Omental fat pad (tissue), 4 donors: Measurements from ENCODE around the gene RGS6. TPM values are rescaled to one million over a fixed set of nuclear protein-coding genes. Genes with fewer than 3 reads are reported as not detected.

Experiments used
- ATAC-seq: fragments of 150-250 bp; one replicate; pipeline ENCODE4 v1.9.1; 2016; ENCODE audit warnings: mild to moderate bottlenecking, moderate library complexity; ENCODE audit not compliant: low FRiP score
- DNase-seq: peaks from one replicate; pipeline ENCODE4 v3.0.0-alpha.2; 2019; ENCODE audit warnings: low spot score
- total RNA-seq, 4 donors: library from RNA; depleted of rRNA; stranded (reverse); fragments of >200 nt; gene quantifications; one replicate each; pipeline ENCODE4 v1.1.0, GENCODE V29; 2016
- TF ChIP-seq, protein P1 (sequence below), 3 donors: fragments of 450-650 bp; IDR thresholded peaks; one replicate each; pipeline ENCODE4 v1.5.1; 2016 to 2017; ENCODE audit warnings: antibody characterized with exemption in 3 of 3, mild to moderate bottlenecking in 3 of 3, moderate library complexity in 2 of 3

The RGS6 gene
- total RNA-seq, 4 donors from 2014 or later: 5.2 to 27.3 (median 6.9) TPM

GRCh38 chr14:72182708-72183432 lies 250.6 kb downstream of the RGS6 start:
- ATAC-seq: no peak
- TF ChIP-seq, protein P1, sequence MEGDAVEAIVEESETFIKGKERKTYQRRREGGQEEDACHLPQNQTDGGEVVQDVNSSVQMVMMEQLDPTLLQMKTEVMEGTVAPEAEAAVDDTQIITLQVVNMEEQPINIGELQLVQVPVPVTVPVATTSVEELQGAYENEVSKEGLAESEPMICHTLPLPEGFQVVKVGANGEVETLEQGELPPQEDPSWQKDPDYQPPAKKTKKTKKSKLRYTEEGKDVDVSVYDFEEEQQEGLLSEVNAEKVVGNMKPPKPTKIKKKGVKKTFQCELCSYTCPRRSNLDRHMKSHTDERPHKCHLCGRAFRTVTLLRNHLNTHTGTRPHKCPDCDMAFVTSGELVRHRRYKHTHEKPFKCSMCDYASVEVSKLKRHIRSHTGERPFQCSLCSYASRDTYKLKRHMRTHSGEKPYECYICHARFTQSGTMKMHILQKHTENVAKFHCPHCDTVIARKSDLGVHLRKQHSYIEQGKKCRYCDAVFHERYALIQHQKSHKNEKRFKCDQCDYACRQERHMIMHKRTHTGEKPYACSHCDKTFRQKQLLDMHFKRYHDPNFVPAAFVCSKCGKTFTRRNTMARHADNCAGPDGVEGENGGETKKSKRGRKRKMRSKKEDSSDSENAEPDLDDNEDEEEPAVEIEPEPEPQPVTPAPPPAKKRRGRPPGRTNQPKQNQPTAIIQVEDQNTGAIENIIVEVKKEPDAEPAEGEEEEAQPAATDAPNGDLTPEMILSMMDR (IDR thresholded peaks at IDR 0.05): no peak

GRCh38 chr14:72183631-72184030 lies 251.4 kb downstream of the RGS6 start:
- ATAC-seq (no peak), DNase-seq (no peak)
- TF ChIP-seq, protein P1 (IDR thresholded peaks at IDR 0.05): no peak

More at GRCh38 chr14:72182708-72183432, 250.6 kb downstream of the RGS6 start:
- no peak for DNase-seq

GRCh38 chr14:72186523-72186922 lies 254.3 kb downstream of the RGS6 start:
- DNase-seq (no peak), ATAC-seq (peak; percentile 77)
- TF ChIP-seq, protein P1 (IDR thresholded peaks at IDR 0.05): no peak

DNA sequence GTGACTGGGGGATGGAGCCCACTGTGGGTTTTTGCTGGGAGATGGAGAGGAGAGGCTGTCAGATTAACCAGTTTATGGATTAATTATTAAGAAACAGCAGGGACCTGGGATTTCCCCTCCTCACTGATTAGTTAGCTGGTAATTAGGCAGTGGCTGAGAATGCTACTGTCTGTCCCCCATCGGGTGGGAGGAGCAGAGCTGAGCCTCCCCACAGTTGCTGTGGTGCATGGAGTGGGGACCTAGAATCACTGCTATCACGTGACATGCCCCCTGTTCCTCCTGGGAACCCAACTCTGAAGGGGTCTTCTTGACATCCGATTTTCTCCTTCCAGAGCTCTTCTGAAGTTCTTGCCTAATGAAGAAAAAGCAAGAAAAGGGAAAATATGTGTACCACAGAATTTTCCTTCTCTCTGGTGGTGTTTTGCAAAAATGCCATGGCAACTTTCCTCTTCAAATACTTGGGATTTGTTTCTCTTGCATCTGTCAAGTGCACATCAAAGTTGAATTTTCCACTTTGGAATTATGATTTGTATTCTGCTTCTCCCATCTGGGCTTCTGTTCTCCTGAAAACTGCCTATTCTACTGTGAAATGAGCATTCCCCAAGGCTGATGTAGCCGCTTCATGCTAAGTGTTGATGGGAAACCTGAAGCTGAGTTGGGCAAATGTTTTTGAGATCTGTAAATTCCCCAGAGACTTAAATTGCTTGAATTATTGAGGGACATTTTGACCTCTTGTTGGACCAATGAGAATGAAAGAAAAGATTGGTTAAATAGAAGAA lies 264.2 kb downstream of the RGS6 start:
- TF ChIP-seq, protein P1 (IDR thresholded peaks at IDR 0.05): no peak
- ATAC-seq: no peak

DNA sequence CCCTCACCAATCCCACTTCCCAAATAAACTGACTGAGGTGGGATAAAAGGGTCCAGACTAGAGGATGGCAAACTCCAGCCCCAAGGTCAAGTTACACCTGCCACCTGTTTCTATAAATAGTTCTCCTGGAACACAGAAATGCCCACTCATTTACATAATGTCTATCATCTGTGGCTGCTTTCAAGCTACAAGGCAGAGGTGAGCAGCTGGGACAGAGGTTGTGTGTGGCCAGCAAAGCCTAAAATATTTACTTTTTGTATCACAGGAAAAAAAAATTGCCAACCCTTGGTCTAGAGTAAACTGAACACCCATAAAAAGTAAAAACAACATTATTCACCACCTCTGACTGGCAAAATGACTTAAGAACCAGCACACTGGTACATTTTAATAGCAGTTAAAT lies 269.4 kb downstream of the RGS6 start:
- no peak for ATAC-seq
- no peak for DNase-seq
- TF ChIP-seq, protein P1 (IDR thresholded peaks at IDR 0.05): no peak

More for the DNA sequence above, 264.2 kb downstream of the RGS6 start:
- DNase-seq: no peak

DNA sequence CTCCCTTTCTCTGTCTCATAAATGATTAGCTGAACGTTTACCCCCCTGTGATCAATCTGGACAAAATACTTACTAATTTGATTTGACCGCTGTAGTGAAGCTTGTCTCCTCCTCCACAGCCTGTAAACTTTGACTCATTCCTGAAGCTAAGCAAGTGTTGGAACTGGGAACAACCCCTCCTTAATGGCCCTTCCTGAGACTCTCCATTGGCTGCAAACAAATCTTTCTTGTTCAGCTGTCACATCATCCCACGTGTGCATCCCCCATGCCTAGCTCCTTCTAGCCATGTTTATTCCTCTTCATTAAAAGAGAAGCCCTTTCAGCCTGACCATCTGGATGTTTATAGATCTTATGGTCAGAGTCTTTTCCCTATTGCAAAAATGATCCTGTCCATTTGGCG lies 281.2 kb downstream of the RGS6 start:
- TF ChIP-seq, protein P1 (IDR thresholded peaks at IDR 0.05): no peak
- DNase-seq: no peak
- no peak for ATAC-seq
